Activated naive CD4-positive, alpha-beta T cell treated with anti-CD3 and anti-CD28 coated beads for 36 hours (primary cell): Measurements from ENCODE around the gene CST7. TPM values are rescaled to one million over a fixed set of nuclear protein-coding genes. Genes with fewer than 3 reads are reported as not detected.

Experiments
- CTCF ChIA-PET: fragments of 350-600 bp; sonication (Branson Sonifier 250); formaldehyde crosslinking; loops from one replicate; lab custom pipeline; 2021; ENCODE audit warnings: antibody characterized with exemption; lab: Charles Lee
- DNase-seq: peaks from one replicate; pipeline ENCODE4 v3.0.0-alpha.2; 2020
- H3K27ac Mint-ChIP-seq: one replicate; pipeline ENCODE4 v1.8.0; 2021; ENCODE audit warnings: mild to moderate bottlenecking, mixed read lengths
- H3K27me3 Mint-ChIP-seq: one replicate; pipeline ENCODE4 v1.8.0; 2021; ENCODE audit warnings: low read depth, mixed read lengths
- H3K36me3 Mint-ChIP-seq: one replicate; pipeline ENCODE4 v1.8.0; 2021; ENCODE audit warnings: low read depth, mixed read lengths
- H3K4me1 Mint-ChIP-seq: one replicate; pipeline ENCODE4 v1.8.0; 2021; ENCODE audit warnings: low read depth, mixed read lengths
- H3K4me3 Mint-ChIP-seq: one replicate; pipeline ENCODE4 v1.8.0; 2021; ENCODE audit warnings: mild to moderate bottlenecking, moderate library complexity, mixed read lengths
- H3K9me3 Mint-ChIP-seq: one replicate; pipeline ENCODE4 v1.8.0; 2021; ENCODE audit warnings: mixed read lengths
- intact Hi-C: fragments of 100-400 bp; cut with micrococcal nuclease; formaldehyde crosslinking; loops from one replicate; pipeline ENCODE4 v1.15.1; 2023
- total RNA-seq, 2 experiments: library from RNA; stranded (reverse); gene quantifications; one replicate each; pipeline ENCODE4 v1.2.3, GENCODE V29; 2021

CST7 gene
- total RNA-seq, 2 experiments from 2014 or later, result 37.8 to 43.1 TPM

DNA sequence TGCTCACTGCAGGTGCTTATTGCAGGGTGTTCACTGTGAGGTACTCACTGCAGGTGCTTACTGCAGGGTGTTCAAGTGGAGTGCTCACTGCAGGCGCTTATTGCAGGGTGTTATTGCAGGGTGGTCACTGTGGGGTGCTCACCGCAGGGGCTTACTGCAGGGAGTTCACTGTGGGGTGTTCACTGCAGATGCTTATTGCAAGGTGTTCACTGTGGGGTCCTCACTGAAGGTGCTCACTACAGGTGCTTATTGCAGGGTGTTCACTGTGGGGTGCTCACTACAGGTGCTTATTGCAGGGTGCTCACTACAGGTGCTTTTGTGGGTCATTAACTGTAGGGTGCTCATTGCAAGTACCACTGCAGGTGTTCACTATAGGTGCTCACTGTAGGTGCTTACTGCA lies 23.3 kb downstream of the CST7 start:
- Mint-ChIP-seq H3K9me3 (peaks cover 14% of the 10 kb centered on the region), H3K27me3 (no peaks in the 10 kb centered on the region), H3K4me3 (no peak overlapping the region), H3K4me1 (peaks cover 3% of the 10 kb centered on the region), H3K27ac (no peak overlapping the region), H3K36me3 (peaks cover 45% of the 10 kb centered on the region)
- no peak for DNase-seq
- CTCF ChIA-PET, result no interaction called here
- intact Hi-C loops, result no loop called here

DNA sequence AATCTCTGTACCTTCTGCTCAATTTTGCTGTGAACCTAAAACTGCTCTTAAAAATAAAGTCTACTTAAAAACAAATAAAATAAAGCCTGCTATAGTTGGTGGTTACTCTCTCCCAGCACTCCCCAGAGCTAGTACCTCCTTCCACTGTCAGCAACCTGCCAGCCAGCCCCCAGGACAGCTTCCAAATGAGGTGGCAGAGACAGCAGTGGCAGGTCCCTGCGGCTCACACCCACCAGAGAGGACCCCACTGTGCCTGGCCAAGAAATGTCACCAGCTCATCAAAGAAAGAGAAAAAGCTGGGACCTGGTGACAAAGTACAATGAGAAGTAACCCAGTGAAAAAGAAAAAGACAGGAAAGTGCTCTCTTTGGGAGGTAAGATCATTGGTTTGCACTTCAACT lies 28.3 kb downstream of the CST7 start:
- H3K27ac Mint-ChIP-seq, result no peak overlapping the region
- intact Hi-C loops, result no loop called here
- H3K4me3 Mint-ChIP-seq, result no peak overlapping the region
- peaks cover 14% of the 10 kb centered on the region for H3K9me3 Mint-ChIP-seq
- no peaks in the 10 kb centered on the region for H3K27me3 Mint-ChIP-seq
- peaks cover 4% of the 10 kb centered on the region for H3K4me1 Mint-ChIP-seq
- no peak for DNase-seq
- CTCF ChIA-PET, result interaction anchor here (1.6 kb wide), 1 partner anchor 9 kb away, joined by 4 read pairs; no protein-coding TSS in a partner anchor
- H3K36me3 Mint-ChIP-seq, result peaks cover 77% of the 10 kb centered on the region

DNA sequence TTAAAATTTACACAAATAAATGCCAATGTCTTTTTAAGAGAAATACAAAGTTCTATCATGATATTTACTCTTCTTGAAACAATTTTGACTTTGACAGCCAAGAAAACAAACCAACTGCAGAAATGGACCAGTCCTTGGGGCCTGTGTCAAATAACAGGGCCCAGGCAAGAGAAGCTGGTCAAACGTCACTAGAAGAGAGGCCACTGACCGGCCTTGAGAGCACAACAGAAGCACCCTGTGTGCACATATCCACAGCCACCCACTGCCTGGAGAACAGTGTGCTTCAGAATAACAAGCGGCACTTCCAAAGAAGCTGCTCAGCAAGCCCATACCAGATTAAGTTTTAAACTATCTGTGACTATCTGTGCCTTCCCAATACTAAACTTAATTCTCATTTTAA lies 28.7 kb downstream of the CST7 start:
- peaks cover 5% of the 10 kb centered on the region for H3K4me1 Mint-ChIP-seq
- CTCF ChIA-PET, result interaction anchor here (1.6 kb wide), 1 partner anchor 8 kb away, joined by 4 read pairs; no protein-coding TSS in a partner anchor

DNA sequence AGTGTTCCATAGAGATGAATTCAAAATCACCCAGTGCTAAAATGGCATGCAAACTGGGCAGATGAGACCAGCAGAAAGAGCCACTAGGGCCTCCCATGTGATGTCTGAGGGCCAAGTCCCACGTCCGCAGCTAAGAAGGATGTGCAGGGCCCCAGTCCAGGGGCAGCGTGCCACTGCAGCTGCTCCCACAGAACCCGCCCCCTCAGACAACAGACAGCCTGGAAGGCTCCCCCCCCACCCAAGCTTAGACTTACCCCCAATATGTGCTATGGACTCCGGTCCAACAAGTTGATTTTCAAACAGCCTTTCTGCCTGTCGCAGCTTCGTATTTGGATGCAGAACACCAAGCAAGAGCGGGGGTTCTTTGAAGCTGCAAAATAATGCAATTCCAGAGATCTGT lies 29.4 kb downstream of the CST7 start:
- Mint-ChIP-seq H3K36me3 (peaks cover 77% of the 10 kb centered on the region), H3K4me1 (peaks cover 5% of the 10 kb centered on the region), H3K27me3 (no peaks in the 10 kb centered on the region), H3K4me3 (no peak overlapping the region), H3K9me3 (peaks cover 14% of the 10 kb centered on the region), H3K27ac (no peak overlapping the region)
- intact Hi-C loops, result no loop called here
- CTCF ChIA-PET, result interaction anchor here (1.6 kb wide), 1 partner anchor 7 kb away, joined by 4 read pairs; no protein-coding TSS in a partner anchor
- no peak for DNase-seq

More for the DNA sequence above, 28.7 kb downstream of the CST7 start:
- Mint-ChIP-seq H3K27me3 (no peaks in the 10 kb centered on the region), H3K27ac (no peak overlapping the region), H3K36me3 (peaks cover 77% of the 10 kb centered on the region), H3K4me3 (no peak overlapping the region), H3K9me3 (peaks cover 14% of the 10 kb centered on the region)
- DNase-seq, result no peak
- intact Hi-C loops, result no loop called here

DNA sequence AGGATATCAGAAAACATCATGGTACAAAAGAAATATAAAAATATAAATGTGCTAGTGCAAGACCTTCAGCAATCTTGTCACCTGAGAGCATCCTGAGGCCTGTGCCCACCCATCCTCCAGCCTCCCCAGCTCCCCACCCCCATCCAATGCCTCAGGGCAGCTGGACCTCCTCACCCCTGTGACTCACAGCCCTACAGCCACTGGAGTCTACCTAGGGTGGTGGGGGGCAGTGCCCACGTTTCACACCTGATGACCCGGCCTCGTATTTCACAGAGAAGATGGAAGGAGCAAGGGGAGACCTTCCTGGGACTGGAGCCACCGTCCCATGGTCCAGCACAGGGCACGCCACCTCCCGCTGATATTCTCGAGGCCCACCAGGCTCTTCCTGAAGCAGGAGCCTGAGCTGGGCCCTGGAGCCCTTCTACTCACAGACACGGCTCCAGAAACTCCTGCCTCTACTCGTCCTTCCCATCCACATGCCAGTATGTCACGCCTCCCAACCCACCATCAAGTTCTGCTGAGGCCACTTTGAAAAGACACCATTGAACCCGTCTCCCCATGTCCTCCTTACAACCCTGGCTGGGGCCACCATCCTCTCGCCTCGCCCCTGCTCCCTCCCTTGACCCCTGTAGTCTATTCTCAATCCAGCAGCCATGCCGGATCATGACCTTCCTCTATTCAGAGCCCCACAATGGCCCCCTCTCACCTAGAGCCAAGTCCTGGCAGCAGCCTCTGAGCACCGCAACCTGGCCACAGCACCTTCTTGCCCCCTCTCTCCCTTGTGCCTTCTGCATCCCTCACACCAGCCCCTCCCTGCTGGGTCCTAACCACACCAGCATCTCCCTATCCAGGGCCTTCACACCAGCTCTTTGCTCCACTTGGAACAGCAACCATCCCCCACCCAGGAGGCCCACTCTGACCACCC lies 30.2 kb downstream of the CST7 start:
- no peak overlapping the region for H3K4me3 Mint-ChIP-seq
- H3K9me3 Mint-ChIP-seq, result peaks cover 14% of the 10 kb centered on the region
- H3K36me3 Mint-ChIP-seq, result peaks cover 80% of the 10 kb centered on the region
- H3K4me1 Mint-ChIP-seq, result peaks cover 5% of the 10 kb centered on the region
- no peak for DNase-seq
- intact Hi-C loops, result no loop called here
- H3K27me3 Mint-ChIP-seq, result no peaks in the 10 kb centered on the region
- CTCF ChIA-PET, result no interaction called here
- H3K27ac Mint-ChIP-seq, result no peak overlapping the region

DNA sequence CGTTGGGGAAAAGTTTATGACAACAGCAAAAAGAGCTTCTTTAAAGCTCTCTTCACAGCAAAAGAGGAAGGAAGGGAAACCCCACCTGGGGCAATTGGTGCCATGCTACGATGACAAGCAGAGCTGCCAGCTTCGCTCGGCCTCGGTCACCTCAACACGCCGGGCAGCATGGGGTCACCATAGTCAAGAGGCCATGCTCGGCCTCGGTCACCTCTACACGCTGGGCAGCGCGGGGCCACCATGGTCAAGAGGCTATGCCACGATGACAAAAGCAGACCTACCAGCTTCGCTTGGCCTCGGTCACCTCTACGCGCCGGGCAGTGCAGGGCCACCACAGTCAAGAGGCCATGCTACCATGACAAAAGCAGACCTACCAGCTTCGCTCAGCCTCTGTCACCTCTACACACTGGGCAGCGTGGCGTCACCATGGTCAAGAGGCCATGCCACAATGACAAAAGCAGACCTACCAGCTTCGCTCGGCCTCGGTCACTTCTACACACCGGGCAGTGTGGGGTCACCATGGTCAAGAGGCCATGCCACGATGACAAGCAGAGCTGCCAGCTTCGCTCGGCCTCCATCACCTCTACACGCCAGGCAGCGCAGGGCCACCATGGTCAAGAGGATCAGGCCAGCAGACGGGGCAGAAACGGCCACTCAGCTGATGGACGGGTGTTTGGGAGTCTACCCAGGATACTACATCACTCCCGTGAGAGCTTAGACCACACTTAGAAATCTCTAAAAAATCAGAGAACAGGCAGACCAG lies 31.4 kb downstream of the CST7 start:
- no peaks in the 10 kb centered on the region for H3K27me3 Mint-ChIP-seq
- H3K9me3 Mint-ChIP-seq, result peaks cover 12% of the 10 kb centered on the region
- CTCF ChIA-PET, result no interaction called here
- DNase-seq, result no peak
- intact Hi-C loops, result no loop called here
- no peak overlapping the region for H3K4me3 Mint-ChIP-seq
- no peak overlapping the region for H3K27ac Mint-ChIP-seq
- peaks cover 78% of the 10 kb centered on the region for H3K36me3 Mint-ChIP-seq
- H3K4me1 Mint-ChIP-seq, result peaks cover 8% of the 10 kb centered on the region

DNA sequence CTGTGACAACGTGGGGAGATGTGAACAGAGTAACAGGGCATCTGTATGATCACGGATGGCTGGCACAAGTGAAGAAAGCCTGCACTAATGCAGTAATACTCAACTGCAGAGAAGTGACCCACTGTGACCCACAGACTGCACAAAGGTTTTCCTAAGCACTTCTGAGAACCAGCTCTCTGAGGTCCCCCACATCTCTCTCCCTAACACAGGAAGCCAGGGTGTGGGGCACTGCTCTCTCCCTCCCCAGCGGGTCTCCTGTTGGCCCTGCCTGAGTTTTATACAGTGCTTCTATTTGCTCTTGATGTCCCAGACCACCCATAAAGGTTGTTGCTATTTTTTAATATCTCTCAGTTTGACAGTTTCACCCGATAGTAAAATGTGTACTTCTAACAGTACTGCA lies 32.2 kb downstream of the CST7 start:
- no peaks in the 10 kb centered on the region for H3K27me3 Mint-ChIP-seq
- H3K4me3 Mint-ChIP-seq, result no peak overlapping the region
- H3K36me3 Mint-ChIP-seq, result peaks cover 70% of the 10 kb centered on the region
- no peak for DNase-seq
- H3K27ac Mint-ChIP-seq, result no peak overlapping the region
- intact Hi-C loops, result no loop called here
- peaks cover 13% of the 10 kb centered on the region for H3K4me1 Mint-ChIP-seq
- H3K9me3 Mint-ChIP-seq, result peaks cover 6% of the 10 kb centered on the region
- CTCF ChIA-PET, result no interaction called here

DNA sequence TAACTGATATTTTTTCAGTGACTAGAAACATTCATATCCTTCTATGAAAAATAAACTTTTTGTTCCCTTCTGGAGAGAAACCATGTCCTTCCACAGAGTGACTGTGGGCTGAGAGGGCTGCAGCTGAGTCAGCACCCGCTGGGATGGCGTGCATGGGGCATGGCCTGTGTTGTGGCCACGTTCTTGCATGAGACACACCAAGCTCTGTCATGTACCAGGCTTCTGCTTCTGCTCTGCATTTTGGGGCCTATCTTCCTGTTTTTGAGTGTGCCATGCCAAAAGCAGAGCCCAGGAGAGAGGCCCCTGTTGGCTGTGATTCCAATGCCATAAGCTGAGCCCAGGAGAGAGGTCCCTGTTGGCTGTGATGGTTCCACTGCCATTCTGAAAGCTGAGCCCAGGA lies 32.7 kb downstream of the CST7 start:
- CTCF ChIA-PET, result interaction anchor here (0.6 to 1.8 kb wide), 2 partner anchors 51 to 84 kb away, joined by 4 to 7 read pairs; no protein-coding TSS in a partner anchor
- no peak for DNase-seq
- Mint-ChIP-seq H3K27me3 (no peaks in the 10 kb centered on the region), H3K36me3 (peaks cover 69% of the 10 kb centered on the region), H3K9me3 (peaks cover 1% of the 10 kb centered on the region), H3K4me3 (no peak overlapping the region), H3K4me1 (peaks cover 18% of the 10 kb centered on the region), H3K27ac (no peak overlapping the region)
- intact Hi-C loops, result no loop called here

DNA sequence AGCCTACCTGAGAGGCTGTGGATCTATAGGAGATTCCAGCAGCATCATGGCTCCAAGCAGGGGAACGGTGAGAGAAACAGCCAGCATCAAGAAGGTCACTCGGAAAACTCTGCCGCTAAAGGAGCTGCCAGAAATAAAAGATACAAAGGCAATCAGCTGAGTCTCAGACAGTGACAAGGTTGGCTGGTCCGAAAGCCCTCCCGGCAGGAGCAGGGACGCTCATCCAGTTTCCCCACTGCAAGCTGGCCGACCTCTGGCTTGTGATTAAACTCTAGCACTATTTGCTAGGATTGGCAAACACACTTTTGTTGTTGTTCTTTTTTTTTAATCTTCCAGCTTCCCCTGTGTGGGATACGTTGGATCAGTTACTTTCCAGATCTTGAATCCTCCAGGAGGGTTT lies 34.8 kb downstream of the CST7 start:
- H3K36me3 Mint-ChIP-seq, result peaks cover 54% of the 10 kb centered on the region
- DNase-seq, result no peak
- no peak overlapping the region for H3K4me3 Mint-ChIP-seq
- no peaks in the 10 kb centered on the region for H3K9me3 Mint-ChIP-seq
- no peaks in the 10 kb centered on the region for H3K27me3 Mint-ChIP-seq
- peaks cover 37% of the 10 kb centered on the region for H3K4me1 Mint-ChIP-seq
- no peak overlapping the region for H3K27ac Mint-ChIP-seq
- CTCF ChIA-PET, result no interaction called here
- intact Hi-C loops, result no loop called here

DNA sequence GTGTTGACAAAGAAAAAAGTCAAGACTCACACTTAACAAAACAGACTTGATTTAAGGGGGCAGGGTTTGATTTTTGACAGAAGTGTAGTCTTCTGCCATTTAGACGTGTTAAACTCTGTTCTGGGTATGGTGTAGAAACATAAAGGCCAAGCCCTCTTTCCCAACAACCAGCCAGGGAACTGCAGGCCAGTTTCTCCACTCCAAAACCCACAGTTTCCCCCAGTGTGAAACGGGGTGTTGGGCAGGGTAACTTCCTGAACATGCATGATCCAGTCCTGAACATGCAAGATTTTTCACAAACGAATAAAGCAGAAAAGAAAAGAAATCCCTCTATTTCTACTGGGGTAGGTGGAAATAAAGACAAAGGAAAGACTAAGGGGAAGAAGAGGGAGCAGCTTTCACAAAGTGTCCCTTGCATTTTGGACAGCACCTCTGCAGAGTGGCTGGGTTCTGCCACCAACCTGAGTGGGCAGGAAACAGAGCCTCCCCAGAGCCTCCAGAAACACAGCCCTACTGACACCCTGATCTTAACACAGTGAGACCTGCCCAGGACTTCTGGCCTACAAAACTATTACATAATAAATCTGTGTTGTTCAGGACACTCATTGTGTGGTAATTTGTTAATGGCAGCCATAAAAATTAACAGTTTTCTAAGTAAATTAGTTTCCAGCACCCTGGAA lies 36.0 kb downstream of the CST7 start:
- Mint-ChIP-seq H3K27ac (no peak overlapping the region), H3K27me3 (no peaks in the 10 kb centered on the region), H3K9me3 (no peaks in the 10 kb centered on the region), H3K36me3 (peaks cover 48% of the 10 kb centered on the region), H3K4me3 (no peak overlapping the region), H3K4me1 (peaks cover 48% of the 10 kb centered on the region)
- CTCF ChIA-PET, result interaction anchor here (1.2 kb wide), 1 partner anchor 7 kb away, joined by 4 read pairs; no protein-coding TSS in a partner anchor
- DNase-seq, result no peak
- intact Hi-C loops, result no loop called here

DNA sequence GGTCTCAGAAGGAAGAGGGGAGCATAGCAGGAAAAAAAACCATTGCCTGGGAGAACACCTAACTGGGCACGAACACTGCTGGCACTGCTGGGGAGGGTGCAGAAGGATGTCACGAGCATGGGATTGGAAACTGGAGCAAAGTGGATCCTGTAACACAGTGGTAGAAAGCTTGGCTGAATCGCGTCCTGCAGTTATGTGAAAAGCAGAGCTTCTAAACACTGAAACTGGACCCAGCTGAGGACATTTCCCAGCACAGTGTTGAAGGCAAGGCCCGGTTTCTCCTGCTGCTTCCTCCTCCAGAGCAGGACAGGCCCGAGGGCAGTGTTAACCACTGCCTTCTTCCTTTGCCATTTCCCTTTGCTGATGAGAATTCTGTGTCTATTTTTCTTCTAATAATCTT lies 36.7 kb downstream of the CST7 start:
- Mint-ChIP-seq H3K36me3 (peaks cover 41% of the 10 kb centered on the region), H3K4me1 (peaks cover 55% of the 10 kb centered on the region), H3K4me3 (no peak overlapping the region), H3K9me3 (no peaks in the 10 kb centered on the region), H3K27ac (no peak overlapping the region), H3K27me3 (no peaks in the 10 kb centered on the region)
- intact Hi-C loops, result no loop called here
- DNase-seq, result no peak
- CTCF ChIA-PET, result interaction anchor here (1.2 kb wide), 1 partner anchor 8 kb away, joined by 4 read pairs; no protein-coding TSS in a partner anchor
